Endothelial cell of umbilical vein (primary cell): ENCODE measurements around the gene BMP2K. TPM values are rescaled to one million over a fixed set of nuclear protein-coding genes. Genes with fewer than 3 reads are reported as not detected.

Source experiments
- BruUV-seq: library from RNA; stranded (reverse); fragments of 400-500 nt; replicated peaks from 2 replicates; lab custom pipeline; 2021; lab: Mats Ljungman, UMichigan
- CTCF ChIA-PET: fragments of 300-600, 350-600 bp; sonication (Branson Sonifier 250); formaldehyde crosslinking; loops from one replicate; lab custom pipeline; 2021; ENCODE audit warnings: antibody characterized with exemption, inconsistent platforms; lab: Charles Lee
- POLR2A ChIA-PET: fragments of 300-600, 350-600 bp; sonication (Branson Sonifier 250); formaldehyde crosslinking; loops from one replicate; lab custom pipeline; 2021; ENCODE audit warnings: antibody characterized with exemption, inconsistent platforms; lab: Charles Lee
- DNase-seq: peaks from one replicate; pipeline ENCODE4 v3.0.0-alpha.2; 2011; ENCODE audit warnings: low read depth, low spot score
- FAIRE-seq: peaks from 2 replicates; lab custom pipeline; 2011; peaks lifted over from hg19 to GRCh38; lab: Jason Lieb, UNC
- H2AFZ ChIP-seq: 2 replicates; pipeline ENCODE4 v1.6.0; 2012; ENCODE audit warnings: low read depth, low read length, control low read depth, inconsistent platforms
- H3K27ac ChIP-seq: 2 replicates; pipeline ENCODE4 v1.5.1; 2011; ENCODE audit warnings: low read depth, mild to moderate bottlenecking, control low read depth, low read length, moderate library complexity; ENCODE audit not compliant: insufficient read depth
- H3K27me3 ChIP-seq, 2 experiments: 2 replicates each; pipeline versions ENCODE4 v1.6.0 to v1.6.1; 2011; ENCODE audit warnings: low read length in 2 of 2, mixed read lengths in 1 of 2; ENCODE audit not compliant: control insufficient read depth in 2 of 2, insufficient read depth in 2 of 2
- H3K36me3 ChIP-seq, 2 experiments: 2 replicates in 1 of 2; 3 replicates in 1 of 2; pipeline ENCODE4 v1.5.1; 2011; ENCODE audit warnings: low read length in 2 of 2, mild to moderate bottlenecking in 1 of 2, moderate library complexity in 1 of 2; ENCODE audit not compliant: control insufficient read depth in 2 of 2, insufficient read depth in 2 of 2; ENCODE audit errors: extremely low read depth in 1 of 2
- H3K4me1 ChIP-seq: 3 replicates; pipeline ENCODE4 v1.5.1; 2011; ENCODE audit warnings: mild to moderate bottlenecking, low read length; ENCODE audit not compliant: control insufficient read depth, insufficient read depth; ENCODE audit errors: extremely low read depth
- H3K4me2 ChIP-seq: 2 replicates; pipeline ENCODE4 v1.6.1; 2011; ENCODE audit warnings: low read length, control low read depth, mixed read lengths; ENCODE audit not compliant: insufficient read depth
- H3K4me3 ChIP-seq, 3 experiments: fragments of 200-600 bp in 1 of 3; sonication (generic), shearing (Covaris generic) in 1 of 3; replicated peaks in 1 of 3; 2 replicates each; pipeline ENCODE4 v1.5.1; 2011 to 2016; ENCODE audit warnings: control low read depth in 3 of 3, low read length in 3 of 3, mild to moderate bottlenecking in 2 of 3, inconsistent platforms in 1 of 3, low read depth in 1 of 3, moderate library complexity in 1 of 3; ENCODE audit not compliant: insufficient read depth in 1 of 3
- H3K79me2 ChIP-seq: 2 replicates; pipeline ENCODE4 v1.6.0; 2012; ENCODE audit warnings: low read length, inconsistent platforms; ENCODE audit not compliant: control insufficient read depth, insufficient read depth
- H3K9ac ChIP-seq: replicated peaks from 2 replicates; pipeline ENCODE3; 2011; ENCODE audit warnings: low read length, control low read depth; ENCODE audit not compliant: insufficient read depth; ENCODE audit errors: extremely low read depth
- H3K9me1 ChIP-seq: replicated peaks from 3 replicates; pipeline ENCODE4 v1.6.0; 2011; ENCODE audit warnings: mild to moderate bottlenecking, low read length; ENCODE audit not compliant: control insufficient read depth, insufficient read depth; ENCODE audit errors: extremely low read depth
- H3K9me3 ChIP-seq: replicated peaks from 2 replicates; pipeline ENCODE4 v1.5.1; 2012; ENCODE audit warnings: low read length, inconsistent platforms; ENCODE audit not compliant: control insufficient read depth, insufficient read depth
- H4K20me1 ChIP-seq: replicated peaks from 2 replicates; pipeline ENCODE3; 2011; ENCODE audit warnings: mild to moderate bottlenecking, low read length; ENCODE audit not compliant: control insufficient read depth, insufficient read depth; ENCODE audit errors: extremely low read depth
- CTCF ChIP-seq, 2 donors: IDR thresholded peaks; 1 replicate in 1 of 2; 2 replicates in 1 of 2; pipeline ENCODE4 v1.5.1; 2011; ENCODE audit warnings: low read length in 2 of 2, mild to moderate bottlenecking in 2 of 2, moderate library complexity in 2 of 2, control low read depth in 1 of 2, inconsistent platforms in 1 of 2, low read depth in 1 of 2; ENCODE audit not compliant: insufficient read depth in 1 of 2; ENCODE audit errors: extremely low read depth in 1 of 2
- EZH2 ChIP-seq: IDR thresholded peaks from 2 replicates; pipeline ENCODE4 v1.6.1; 2012; ENCODE audit warnings: borderline replicate concordance, low read depth, mild to moderate bottlenecking, moderate library complexity, low read length, inconsistent platforms; ENCODE audit not compliant: severe bottlenecking
- FOS ChIP-seq: IDR thresholded peaks from 2 replicates; pipeline ENCODE4 v1.6.1; 2011; ENCODE audit warnings: mild to moderate bottlenecking, low read length, moderate library complexity, borderline replicate concordance; ENCODE audit not compliant: insufficient read depth
- GATA2 ChIP-seq: IDR thresholded peaks from 2 replicates; pipeline ENCODE4 v1.7.0; 2011; ENCODE audit warnings: low read depth, mild to moderate bottlenecking, moderate library complexity, mixed read lengths, low read length; ENCODE audit not compliant: insufficient read length, insufficient read depth
- JUN ChIP-seq: IDR thresholded peaks from 2 replicates; pipeline ENCODE4 v1.6.1; 2011; ENCODE audit warnings: borderline replicate concordance, low read depth; ENCODE audit not compliant: insufficient read length, insufficient read depth
- MAX ChIP-seq: IDR thresholded peaks from 2 replicates; pipeline ENCODE4 v1.6.1; 2011; ENCODE audit not compliant: insufficient read depth, insufficient read length
- MYC ChIP-seq: IDR thresholded peaks from one replicate; pipeline ENCODE4 v1.6.1; 2011; ENCODE audit warnings: mild to moderate bottlenecking, low read depth, low read length
- POLR2A ChIP-seq: IDR thresholded peaks from 2 replicates; pipeline ENCODE4 v1.6.1; 2012; ENCODE audit warnings: low read depth, mild to moderate bottlenecking, control low read depth, low read length
- POLR2AphosphoS5 ChIP-seq: IDR thresholded peaks from 2 replicates; pipeline ENCODE4 v1.6.1; 2012; ENCODE audit warnings: low read depth, mild to moderate bottlenecking, control low read depth, low read length, moderate library complexity; ENCODE audit not compliant: insufficient read depth
- dilution Hi-C: fragments of 300-500 bp; cut with MboI; formaldehyde crosslinking; loops from one replicate; pipeline ENCODE4 v1.15.0; 2019; ENCODE audit warnings: low sequenced_read_pairs; ENCODE audit not compliant: extremely low pct_ligation_motif_present
- intact Hi-C: fragments of 100-400 bp; cut with micrococcal nuclease; formaldehyde crosslinking; loops from one replicate; pipeline ENCODE4 v1.10.0; 2022
- polyA plus RNA-seq, 4 experiments: library from polyadenylated mRNA; depleted of rRNA in 3 of 4; stranded (reverse) in 3 of 4; unstranded in 1 of 4; fragments of >200 nt; gene quantifications; 2 replicates each; pipeline versions ENCODE4 v1.2.1 to v1.2.3, GENCODE V29; 2011 to 2012; ENCODE audit warnings: missing spikeins in 1 of 4
- total RNA-seq: library from RNA; stranded (reverse); gene quantifications from 2 replicates; pipeline ENCODE4 v1.2.3, GENCODE V29; 2021

Gene BMP2K
- total and polyA plus RNA-seq, 2 donors (not counting 3 experiments of a cell fraction or from before 2014, with no cell fraction given), result 16.1 to 37.9 TPM

- Histone ChIP-seq H4K20me1 (no peaks in the 10 kb centered on the region), H3K4me2 (no peak overlapping the region), H3K9ac (no peak overlapping the region), H3K9me3 (no peaks in the 10 kb centered on the region), H3K79me2 (peaks cover 71% of the 10 kb centered on the region), H3K36me3 (no peaks in the 10 kb centered on the region), H3K9me1 (no peaks in the 10 kb centered on the region), H2AFZ (no peak overlapping the region), H3K4me3 (no peak overlapping the region), H3K27ac (no peak overlapping the region), H3K4me1 (no peaks in the 10 kb centered on the region), H3K27me3 (no peaks in the 10 kb centered on the region)
- no peak for TF ChIP-seq EZH2
- TF ChIP-seq MYC, result no peak
- no peak for TF ChIP-seq FOS
- no peak for TF ChIP-seq MAX
- no peak for TF ChIP-seq POLR2AphosphoS5
- no peak for TF ChIP-seq GATA2
- no peak for TF ChIP-seq CTCF (IDR thresholded peaks at IDR 0.05; ENCODE audit: extremely low read depth in 1 of 2, insufficient read depth in 1 of 2, low read depth in 1 of 2, low read length in 2 of 2)
- no peak for TF ChIP-seq POLR2A
- no peak for TF ChIP-seq JUN
- DNase-seq (no peak), FAIRE-seq (no peak)
- ChIA-PET CTCF (interaction anchor here (0.6 to 2.0 kb wide), 3 partner anchors 9 to 165 kb away, joined by 3 to 6 read pairs (median 5); no protein-coding TSS in a partner anchor), POLR2A (no interaction called here)
- dilution Hi-C loops, result no loop called here
- intact Hi-C loops, result no loop called here
- BruUV-seq, result no TSS peak
Observed at GRCh38 chr4:78809928-78810835, 34.0 kb downstream of the BMP2K start.
